Measurements from ENCODE around the gene RNF212B.
"Not testable (repeated sequence)": the region's sequence is repeated elsewhere in the genome, so short reads cannot be mapped to it uniquely, and the experiment has no call there.

Gene RNF212B

GRCh38 chr14:23243066-23243465 lies 5.3 kb downstream of the RNF212B start:
- no peak for DNase-seq

- no peak for DNase-seq
Measured at GRCh38 chr14:23245282-23245681, 7.5 kb downstream of the RNF212B start.

DNA sequence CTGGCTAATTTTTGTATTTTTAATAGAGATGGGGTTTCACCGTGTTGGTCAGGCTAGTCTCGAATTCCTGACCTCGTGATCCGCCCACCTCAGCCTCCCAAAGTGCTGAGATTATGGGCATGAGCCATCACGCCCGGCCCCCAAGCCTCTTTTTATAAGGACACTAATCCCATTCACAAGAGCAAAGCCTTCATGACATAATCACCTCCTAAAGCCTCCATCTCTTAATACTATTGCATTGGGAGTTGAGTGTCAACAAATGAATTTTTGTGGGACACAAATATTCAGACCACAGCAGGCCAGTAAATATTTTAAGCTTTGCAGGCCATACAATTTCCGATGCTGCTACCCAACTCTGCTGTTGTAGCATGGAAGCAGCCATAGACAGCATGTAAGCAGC lies 10.9 kb downstream of the RNF212B start:
- no peak for DNase-seq

DNA sequence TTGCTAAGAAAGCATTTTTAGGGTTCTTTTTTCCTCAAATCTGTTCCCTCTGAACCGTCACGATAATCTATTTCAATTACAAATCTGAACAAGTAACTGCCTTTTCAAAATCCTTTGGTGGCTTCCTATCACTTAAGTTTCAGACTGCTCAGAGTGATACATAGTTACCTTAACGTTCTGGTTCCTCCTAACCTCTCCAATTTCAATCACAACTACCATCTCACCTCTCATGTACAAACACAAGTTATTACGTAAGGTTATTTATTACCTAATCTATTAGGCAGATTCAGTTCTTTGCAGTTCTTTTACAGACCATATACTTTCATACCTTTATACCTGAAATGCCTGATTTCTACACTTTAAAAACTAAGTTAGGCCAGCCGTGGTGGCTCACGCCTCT lies 12.1 kb downstream of the RNF212B start:
- DNase-seq: no peak

- no peak for DNase-seq
Measured at GRCh38 chr14:23252006-23252405, 14.3 kb downstream of the RNF212B start.

DNA sequence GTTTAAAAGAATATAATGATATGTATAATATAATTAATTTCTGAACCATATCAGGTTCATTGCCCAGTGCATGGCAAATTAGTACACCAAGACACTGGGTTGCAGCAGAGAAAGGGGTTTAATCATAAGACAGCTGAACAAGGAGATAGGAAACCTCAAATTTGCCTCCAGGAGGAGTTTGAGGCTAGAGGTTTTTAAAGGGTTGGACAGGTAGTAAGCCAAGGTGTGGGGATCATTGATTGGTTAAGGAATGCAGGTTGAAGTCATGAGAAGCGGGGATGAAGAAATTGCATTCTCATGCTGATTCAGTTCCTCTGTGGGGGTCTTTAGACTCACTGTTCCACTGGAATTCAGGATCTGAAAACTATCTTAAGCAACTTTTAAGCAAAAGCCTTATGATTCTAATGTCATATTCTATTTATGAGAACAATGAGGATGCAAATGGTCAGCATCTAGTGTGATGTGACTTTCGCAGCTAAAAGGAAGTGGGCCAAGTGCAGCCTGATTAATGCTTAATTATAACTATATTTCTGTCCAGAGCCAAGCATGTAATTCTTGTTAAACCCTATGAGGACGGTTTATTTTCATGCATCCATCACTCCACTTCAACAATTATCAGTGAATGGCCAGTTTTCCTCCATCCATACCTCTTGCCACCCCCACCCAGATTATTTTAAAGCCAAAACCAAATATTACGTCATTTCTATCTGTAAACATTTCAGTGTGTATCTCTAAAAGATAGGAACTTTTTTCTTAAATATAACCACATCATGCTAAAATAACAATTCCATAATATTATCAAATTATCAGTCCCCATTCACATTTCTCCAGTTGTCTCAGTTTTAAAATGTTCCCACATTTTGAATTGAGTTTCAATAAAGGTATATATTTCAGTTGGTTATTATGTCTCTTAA lies 14.9 kb downstream of the RNF212B start:
- no peak for DNase-seq

DNA sequence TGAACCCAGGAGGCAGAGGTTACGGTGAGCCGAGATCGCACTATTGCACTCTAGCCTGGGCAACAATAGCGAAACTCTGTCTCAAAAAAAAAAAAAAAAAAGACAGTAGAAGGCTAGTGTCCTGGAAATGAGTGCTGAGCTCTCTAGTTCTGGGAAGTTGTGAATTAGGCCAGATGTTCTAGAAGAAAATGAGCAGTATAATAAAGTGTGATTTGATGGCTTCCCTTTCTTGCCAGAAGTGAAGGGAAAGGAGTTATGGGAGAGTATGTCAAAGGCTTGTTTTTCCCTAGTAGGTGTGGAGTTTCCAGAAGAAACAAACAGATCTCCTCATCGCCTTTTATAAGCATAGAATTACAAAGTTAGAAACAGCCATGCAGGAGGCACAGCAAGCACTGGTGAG lies 20.5 kb downstream of the RNF212B start:
- no peak for DNase-seq

GRCh38 chr14:23259426-23259825 lies 21.7 kb downstream of the RNF212B start:
- DNase-seq: no peak

DNA sequence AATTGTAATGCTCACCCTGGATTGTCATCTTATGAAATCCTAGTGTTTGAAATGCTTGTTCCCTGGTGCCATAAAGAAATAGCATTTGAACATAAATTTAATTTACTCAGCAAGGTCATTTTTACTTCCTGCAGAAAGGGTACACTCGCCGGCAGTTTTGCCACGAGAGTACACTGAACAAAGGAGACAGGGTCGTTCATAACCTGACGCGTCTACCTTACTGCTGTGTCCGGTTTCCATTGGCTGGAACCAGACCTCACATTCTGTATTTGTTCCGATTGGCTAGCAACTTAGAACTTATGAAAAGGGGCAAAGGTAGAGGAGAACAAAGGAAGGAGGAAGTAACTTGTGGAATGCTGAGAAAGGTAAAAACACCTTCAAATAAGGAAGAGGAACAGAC lies 23.1 kb downstream of the RNF212B start:
- DNase-seq: not testable (repeated sequence)

DNA sequence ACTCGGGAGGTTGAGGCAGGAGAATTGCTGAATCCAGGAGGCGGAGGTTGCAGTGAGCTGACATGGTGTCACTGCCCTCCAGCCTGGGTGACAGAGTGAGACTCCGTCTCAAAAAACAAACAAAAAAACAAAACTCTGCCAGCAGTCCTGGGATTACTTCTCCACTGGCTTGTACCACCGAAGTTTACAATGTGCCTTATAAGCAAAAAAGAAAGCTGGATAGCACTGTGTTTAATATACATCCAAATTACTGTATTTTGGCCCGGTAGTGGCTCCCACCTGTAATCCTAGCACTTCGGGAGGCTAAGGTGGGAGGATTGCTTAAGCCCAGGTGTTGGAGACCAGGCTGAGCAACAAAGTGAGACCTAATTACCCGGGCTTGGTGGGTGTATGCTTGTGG lies 31.5 kb downstream of the RNF212B start:
- no peak for DNase-seq

GRCh38 chr14:23275412-23275811 lies 37.7 kb downstream of the RNF212B start:
- no peak for DNase-seq

- DNase-seq: no peak
Measured at GRCh38 chr14:23277189-23277588, 39.5 kb downstream of the RNF212B start.

DNA sequence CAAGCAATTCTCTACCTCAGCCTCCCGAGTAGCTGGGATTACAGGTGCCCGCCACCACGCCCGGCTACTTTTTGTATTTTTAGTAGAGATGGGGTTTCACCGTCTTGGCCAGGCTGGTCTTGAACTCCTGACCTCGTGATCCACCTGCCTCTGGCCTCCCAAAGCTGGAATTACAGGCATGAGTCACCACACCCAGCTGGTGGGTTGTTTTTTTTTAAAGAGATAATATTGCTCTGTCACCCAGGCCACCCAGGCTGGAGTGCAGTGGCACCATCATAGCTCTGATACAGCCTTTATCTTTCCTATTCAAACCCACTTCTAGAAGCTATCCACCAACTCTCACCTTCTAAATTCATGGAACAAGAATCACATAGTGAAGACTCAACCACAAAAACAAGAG lies 40.2 kb downstream of the RNF212B start:
- not testable (repeated sequence) for DNase-seq

DNA sequence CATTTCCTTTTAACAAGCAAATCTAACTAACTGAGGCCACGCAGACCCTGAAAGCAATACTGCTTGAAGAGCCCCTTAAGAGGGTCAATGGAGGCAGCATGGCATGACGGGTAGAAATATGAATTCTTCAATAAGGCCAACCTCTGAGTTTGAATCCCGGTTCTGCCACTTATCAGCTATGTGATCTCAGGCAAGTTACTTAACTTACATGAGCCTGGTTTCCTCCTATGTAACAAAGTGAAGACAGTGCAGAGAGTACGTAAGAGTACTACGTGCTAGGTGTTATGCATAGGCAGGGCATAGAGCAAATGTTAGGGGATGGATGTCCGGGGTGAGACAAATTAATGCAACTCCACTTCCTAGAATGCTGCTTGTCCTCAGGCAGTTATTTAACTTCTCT lies 43.5 kb downstream of the RNF212B start:
- no peak for DNase-seq

- no peak for DNase-seq
Measured at GRCh38 chr14:23284654-23285529, 47.2 kb downstream of the RNF212B start.

- DNase-seq: no peak
Measured at GRCh38 chr14:23285530-23286019, 47.8 kb downstream of the RNF212B start.

- DNase-seq: peak; percentile 99 to 100
Measured at GRCh38 chr14:23286020-23286901, 48.5 kb downstream of the RNF212B start, which contains the start of gene HOMEZ. Gene HOMEZ, minus strand, starts transcription at chr14:23286132. Its CDS starts 180 bp downstream, at chr14:23285952.

- no peak for DNase-seq
Measured at GRCh38 chr14:23286902-23287479, 49.3 kb downstream of the RNF212B start.

- peak; percentile 40 to 54 for DNase-seq
Measured at GRCh38 chr14:23294734-23295561, 57.2 kb downstream of the RNF212B start.

DNA sequence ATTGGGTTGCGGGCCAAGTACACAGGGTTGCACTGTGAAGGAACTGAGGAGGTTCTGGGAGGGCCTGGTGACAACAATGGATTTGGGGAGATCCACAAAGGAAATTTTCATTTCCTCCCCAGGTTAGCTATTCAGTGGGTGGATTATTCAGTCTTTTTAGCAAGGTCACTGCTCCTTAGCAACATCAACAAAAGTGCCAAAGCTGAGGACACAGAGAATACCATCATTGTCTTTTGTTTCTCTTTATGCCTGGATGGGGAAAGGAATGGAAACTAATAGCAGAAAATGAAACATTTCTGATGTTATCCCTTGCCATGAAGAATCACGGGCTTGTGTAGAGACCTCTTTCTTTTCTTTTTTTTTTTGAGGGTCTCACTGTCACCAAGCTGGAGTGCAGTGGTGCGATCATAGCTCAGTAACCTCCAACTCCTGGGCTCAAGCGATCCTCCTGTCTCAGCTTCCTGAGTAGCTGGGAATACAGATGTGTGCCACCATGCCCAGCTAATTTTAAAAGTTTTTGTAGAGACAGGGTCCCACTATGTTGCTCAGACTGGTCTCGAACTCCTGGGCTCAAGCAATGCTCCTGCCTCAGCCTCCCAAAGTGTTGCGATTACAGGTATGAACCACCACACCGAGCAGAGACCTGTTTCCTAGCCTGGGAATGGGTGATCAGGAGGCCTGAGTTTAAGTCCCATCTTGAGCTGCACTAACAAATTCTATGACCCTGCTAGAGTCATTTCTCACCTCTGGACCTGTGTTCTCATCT lies 58.5 kb downstream of the RNF212B start:
- no peak for DNase-seq
